Measurements from ENCODE around the gene SLC12A4. TPM values are rescaled to one million over a fixed set of nuclear protein-coding genes. Genes with fewer than 3 reads are reported as not detected.

Gene SLC12A4
- total and polyA plus RNA-seq, 2 of the 13 experiments (the other 11 are each of a cell fraction or from before 2014, with no cell fraction given) = 65.1 to 84.3 TPM

DNA sequence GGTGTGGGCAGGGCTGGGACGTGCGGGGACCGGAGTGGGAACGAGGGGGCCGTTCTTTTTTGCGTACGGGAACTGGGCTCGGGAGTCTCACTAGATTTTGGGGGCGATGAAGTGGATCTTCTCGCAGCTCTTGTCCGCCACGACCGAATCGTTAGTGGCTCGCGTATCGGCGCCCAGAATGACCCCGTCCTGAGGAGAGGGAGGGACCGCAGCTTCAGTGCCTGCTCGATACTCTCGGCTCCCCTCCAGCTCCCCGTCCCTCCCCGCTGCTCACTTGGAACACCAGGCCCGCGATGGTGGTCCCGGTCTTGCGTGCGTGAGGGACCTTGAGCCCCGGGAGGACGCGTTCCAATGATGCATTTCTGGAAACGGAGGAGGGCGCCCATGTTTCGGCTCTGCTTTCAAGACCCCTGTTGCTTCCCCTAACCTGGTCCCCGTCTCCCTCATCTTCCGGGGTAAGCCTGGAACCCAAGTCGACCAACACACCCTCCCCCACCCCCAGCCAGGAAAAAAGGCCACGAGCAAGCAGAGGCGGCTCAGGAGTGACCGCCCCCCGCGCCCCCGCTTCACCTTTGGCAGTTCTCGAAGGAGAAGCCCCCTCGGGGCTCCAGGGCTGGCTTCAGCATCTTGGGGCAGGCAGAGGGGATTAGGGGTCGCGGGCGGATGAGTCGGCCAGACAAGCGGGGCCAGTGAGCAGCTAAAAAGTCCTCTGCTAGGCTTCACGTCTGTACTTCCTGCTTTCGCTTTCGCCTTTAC lies 32.1 kb downstream of the SLC12A4 start, which contains the start of gene PSMB10 (continued):
- no peak; the same call in 1 of the 2 replicates for TF ChIP-seq ZNF350 (CRISPR knock-in tag; IDR thresholded peaks at IDR 0.05; ENCODE audit: borderline replicate concordance, low read depth)
- peak; percentile 82; the same call in 1 of the 2 replicates for TF ChIP-seq MTF2 (CRISPR knock-in tag; IDR thresholded peaks at IDR 0.05; ENCODE audit: borderline replicate concordance)
- no peak; a peak in 1 of 4 replicates for TF ChIP-seq POLR2A (IDR thresholded peaks at IDR 0.05; ENCODE audit: insufficient read depth in 1 of 2, low read depth in 2 of 2, low read length in 2 of 2)
- no peak for TF ChIP-seq CERS6 (CRISPR knock-in tag; IDR thresholded peaks at IDR 0.05)
- no peak for TF ChIP-seq SP1 (IDR thresholded peaks at IDR 0.05)
- no peak for TF ChIP-seq SP1 (CRISPR knock-in tag; IDR thresholded peaks at IDR 0.05)
- 0 out of 2 replicates have a peak, but pooled peaks have one; percentile 32 for TF ChIP-seq SATB2 (CRISPR knock-in tag; IDR thresholded peaks at IDR 0.05)
- TF ChIP-seq ZNF580 (CRISPR knock-in tag; IDR thresholded peaks at IDR 0.05; ENCODE audit: borderline replicate concordance, low read depth) = no peak
- no peak for TF ChIP-seq MIXL1 (CRISPR knock-in tag; IDR thresholded peaks at IDR 0.05)
- no peak for TF ChIP-seq E2F5 (CRISPR knock-in tag; conservative IDR thresholded peaks at IDR 0.05)
- no peak; the same call in 1 of the 2 replicates for TF ChIP-seq ZNF550 (CRISPR knock-in tag; IDR thresholded peaks at IDR 0.05; ENCODE audit: borderline replicate concordance)
- TF ChIP-seq, protein P1, sequence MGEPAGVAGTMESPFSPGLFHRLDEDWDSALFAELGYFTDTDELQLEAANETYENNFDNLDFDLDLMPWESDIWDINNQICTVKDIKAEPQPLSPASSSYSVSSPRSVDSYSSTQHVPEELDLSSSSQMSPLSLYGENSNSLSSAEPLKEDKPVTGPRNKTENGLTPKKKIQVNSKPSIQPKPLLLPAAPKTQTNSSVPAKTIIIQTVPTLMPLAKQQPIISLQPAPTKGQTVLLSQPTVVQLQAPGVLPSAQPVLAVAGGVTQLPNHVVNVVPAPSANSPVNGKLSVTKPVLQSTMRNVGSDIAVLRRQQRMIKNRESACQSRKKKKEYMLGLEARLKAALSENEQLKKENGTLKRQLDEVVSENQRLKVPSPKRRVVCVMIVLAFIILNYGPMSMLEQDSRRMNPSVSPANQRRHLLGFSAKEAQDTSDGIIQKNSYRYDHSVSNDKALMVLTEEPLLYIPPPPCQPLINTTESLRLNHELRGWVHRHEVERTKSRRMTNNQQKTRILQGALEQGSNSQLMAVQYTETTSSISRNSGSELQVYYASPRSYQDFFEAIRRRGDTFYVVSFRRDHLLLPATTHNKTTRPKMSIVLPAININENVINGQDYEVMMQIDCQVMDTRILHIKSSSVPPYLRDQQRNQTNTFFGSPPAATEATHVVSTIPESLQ (CRISPR knock-in tag; conservative IDR thresholded peaks at IDR 0.05) = peak; percentile 18; the same call in 1 of the 2 replicates
- no peak for TF ChIP-seq ZNF850 (CRISPR knock-in tag; conservative IDR thresholded peaks at IDR 0.05)
- TF ChIP-seq ZNF781 (CRISPR knock-in tag; IDR thresholded peaks at IDR 0.05; ENCODE audit: borderline replicate concordance, not compliant biosample characterization) = no peak
- TF ChIP-seq ZNF775 (CRISPR knock-in tag; IDR thresholded peaks at IDR 0.05; ENCODE audit: borderline replicate concordance) = no peak
- no peak; the same call in 1 of the 2 replicates for TF ChIP-seq ZSCAN31 (CRISPR knock-in tag; IDR thresholded peaks at IDR 0.05; ENCODE audit: low read depth)
- TF ChIP-seq ZNF562 (CRISPR knock-in tag; IDR thresholded peaks at IDR 0.05; ENCODE audit: borderline replicate concordance) = no peak
- no peak for TF ChIP-seq NONO (IDR thresholded peaks at IDR 0.05)
- no peak; the same call in none of the 2 replicates for TF ChIP-seq NONO (CRISPR knock-in tag; conservative IDR thresholded peaks at IDR 0.05)
- TF ChIP-seq SP140L (CRISPR knock-in tag; IDR thresholded peaks at IDR 0.05; ENCODE audit: borderline replicate concordance) = no peak
- TF ChIP-seq ZNF570 (CRISPR knock-in tag; IDR thresholded peaks at IDR 0.05; ENCODE audit: borderline replicate concordance) = no peak
- TF ChIP-seq, protein P2, sequence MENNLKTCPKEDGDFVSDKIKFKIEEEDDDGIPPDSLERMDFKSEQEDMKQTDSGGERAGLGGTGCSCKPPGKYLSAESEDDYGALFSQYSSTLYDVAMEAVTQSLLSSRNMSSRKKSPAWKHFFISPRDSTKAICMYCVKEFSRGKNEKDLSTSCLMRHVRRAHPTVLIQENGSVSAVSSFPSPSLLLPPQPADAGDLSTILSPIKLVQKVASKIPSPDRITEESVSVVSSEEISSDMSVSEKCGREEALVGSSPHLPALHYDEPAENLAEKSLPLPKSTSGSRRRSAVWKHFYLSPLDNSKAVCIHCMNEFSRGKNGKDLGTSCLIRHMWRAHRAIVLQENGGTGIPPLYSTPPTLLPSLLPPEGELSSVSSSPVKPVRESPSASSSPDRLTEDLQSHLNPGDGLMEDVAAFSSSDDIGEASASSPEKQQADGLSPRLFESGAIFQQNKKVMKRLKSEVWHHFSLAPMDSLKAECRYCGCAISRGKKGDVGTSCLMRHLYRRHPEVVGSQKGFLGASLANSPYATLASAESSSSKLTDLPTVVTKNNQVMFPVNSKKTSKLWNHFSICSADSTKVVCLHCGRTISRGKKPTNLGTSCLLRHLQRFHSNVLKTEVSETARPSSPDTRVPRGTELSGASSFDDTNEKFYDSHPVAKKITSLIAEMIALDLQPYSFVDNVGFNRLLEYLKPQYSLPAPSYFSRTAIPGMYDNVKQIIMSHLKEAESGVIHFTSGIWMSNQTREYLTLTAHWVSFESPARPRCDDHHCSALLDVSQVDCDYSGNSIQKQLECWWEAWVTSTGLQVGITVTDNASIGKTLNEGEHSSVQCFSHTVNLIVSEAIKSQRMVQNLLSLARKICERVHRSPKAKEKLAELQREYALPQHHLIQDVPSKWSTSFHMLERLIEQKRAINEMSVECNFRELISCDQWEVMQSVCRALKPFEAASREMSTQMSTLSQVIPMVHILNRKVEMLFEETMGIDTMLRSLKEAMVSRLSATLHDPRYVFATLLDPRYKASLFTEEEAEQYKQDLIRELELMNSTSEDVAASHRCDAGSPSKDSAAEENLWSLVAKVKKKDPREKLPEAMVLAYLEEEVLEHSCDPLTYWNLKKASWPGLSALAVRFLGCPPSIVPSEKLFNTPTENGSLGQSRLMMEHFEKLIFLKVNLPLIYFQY (CRISPR knock-in tag; IDR thresholded peaks at IDR 0.05; ENCODE audit: borderline replicate concordance) = 0 out of 2 replicates have a peak, but pooled peaks have one; percentile 41
